Measurements from ENCODE around the gene FLT3LG. TPM values are rescaled to one million over a fixed set of nuclear protein-coding genes. Genes with fewer than 3 reads are reported as not detected.

FLT3LG gene
- total RNA-seq, 6 experiments from 2014 or later = 0.80 to 4.4 (median 2.3) TPM

- no peak overlapping the region for H3K4me3 ChIP-seq
- H3K4me1 ChIP-seq = no peaks in the 10 kb centered on the region
- 34% methylated on average over 14 of the region's 29 CpGs for WGBS (ENCODE audit: insufficient coverage, low coverage, low lambda C conversion rate, missing lambda C conversion rate)
- H3K9me3 ChIP-seq = no peaks in the 10 kb centered on the region
- no peak for ATAC-seq
- intact Hi-C loops (cut with DNase I) = loop anchor here in 1 of 2 donors (10.0 kb wide), 1 partner anchor 177 kb away; no protein-coding TSS in a partner anchor
- peaks cover 7 to 20% of the 10 kb centered on the region in 2 donors for H3K27me3 ChIP-seq
- no peaks in the 10 kb centered on the region for H3K36me3 ChIP-seq
- no peak overlapping the region for H3K27ac ChIP-seq
- no peak for DNase-seq
- TF ChIP-seq, protein P1, sequence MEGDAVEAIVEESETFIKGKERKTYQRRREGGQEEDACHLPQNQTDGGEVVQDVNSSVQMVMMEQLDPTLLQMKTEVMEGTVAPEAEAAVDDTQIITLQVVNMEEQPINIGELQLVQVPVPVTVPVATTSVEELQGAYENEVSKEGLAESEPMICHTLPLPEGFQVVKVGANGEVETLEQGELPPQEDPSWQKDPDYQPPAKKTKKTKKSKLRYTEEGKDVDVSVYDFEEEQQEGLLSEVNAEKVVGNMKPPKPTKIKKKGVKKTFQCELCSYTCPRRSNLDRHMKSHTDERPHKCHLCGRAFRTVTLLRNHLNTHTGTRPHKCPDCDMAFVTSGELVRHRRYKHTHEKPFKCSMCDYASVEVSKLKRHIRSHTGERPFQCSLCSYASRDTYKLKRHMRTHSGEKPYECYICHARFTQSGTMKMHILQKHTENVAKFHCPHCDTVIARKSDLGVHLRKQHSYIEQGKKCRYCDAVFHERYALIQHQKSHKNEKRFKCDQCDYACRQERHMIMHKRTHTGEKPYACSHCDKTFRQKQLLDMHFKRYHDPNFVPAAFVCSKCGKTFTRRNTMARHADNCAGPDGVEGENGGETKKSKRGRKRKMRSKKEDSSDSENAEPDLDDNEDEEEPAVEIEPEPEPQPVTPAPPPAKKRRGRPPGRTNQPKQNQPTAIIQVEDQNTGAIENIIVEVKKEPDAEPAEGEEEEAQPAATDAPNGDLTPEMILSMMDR (IDR thresholded peaks at IDR 0.05) = no peak
- no peak for TF ChIP-seq POLR2A (IDR thresholded peaks at IDR 0.05)
Observed at GRCh38 chr19:49431330-49431749, 42.7 kb upstream of the FLT3LG start.

DNA sequence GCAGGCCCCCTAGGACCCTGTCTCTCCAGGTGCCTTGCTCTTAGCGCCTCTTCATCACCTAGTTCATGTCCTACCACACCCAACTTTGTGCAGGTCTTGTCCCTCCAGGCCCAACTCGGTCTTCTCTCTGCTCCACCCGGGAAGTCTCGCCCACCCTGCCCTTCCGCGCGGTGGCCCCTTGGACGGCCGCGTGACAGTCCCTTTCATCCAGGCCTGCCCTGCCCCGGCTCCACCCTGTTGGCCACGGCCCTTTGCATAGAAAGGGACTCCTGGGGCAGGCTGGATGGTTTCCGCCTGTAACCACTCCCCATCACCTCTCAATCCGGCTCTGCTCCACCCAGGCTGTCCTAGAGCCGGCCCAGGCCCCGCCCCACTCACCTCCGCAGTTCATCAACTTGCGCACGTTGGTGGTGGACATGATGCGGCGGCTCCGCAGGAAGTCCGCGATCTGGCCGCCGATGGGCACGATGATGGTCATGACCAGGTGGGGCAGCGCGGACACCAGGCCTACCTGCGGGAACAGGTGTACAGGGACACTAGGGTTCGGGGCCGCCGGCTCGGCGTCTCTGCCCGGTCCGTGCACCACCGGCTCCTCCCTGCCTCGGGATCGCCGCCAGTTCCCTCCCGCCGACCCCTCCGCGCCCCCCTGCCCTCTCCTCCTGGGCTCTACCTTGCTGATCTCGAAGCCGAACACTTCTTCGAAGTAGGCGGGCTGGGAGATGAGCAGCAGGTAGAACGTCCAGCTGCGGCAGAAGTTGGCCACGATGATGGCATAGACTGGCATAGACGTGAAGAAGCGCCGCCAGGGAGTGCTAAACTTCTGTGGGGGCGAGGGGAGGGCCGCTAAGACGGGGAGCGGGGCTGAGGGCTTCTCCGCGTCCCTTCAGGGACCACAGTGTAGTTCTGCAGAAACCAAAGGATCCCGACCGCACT lies 41.6 kb upstream of the FLT3LG start:
- Histone ChIP-seq H3K27ac (no peak overlapping the region), H3K9me3 (no peaks in the 10 kb centered on the region), H3K27me3 (peaks cover 7 to 20% of the 10 kb centered on the region in 2 donors), H3K36me3 (no peaks in the 10 kb centered on the region), H3K4me1 (no peaks in the 10 kb centered on the region), H3K4me3 (no peak overlapping the region)
- ATAC-seq (no peak), DNase-seq (no peak)
- WGBS (ENCODE audit: insufficient coverage, low coverage, low lambda C conversion rate, missing lambda C conversion rate) = 11% methylated on average over 19 of the region's 63 CpGs
- no peak for TF ChIP-seq POLR2A (IDR thresholded peaks at IDR 0.05)
- TF ChIP-seq, protein P1 (IDR thresholded peaks at IDR 0.05) = no peak
- intact Hi-C loops (cut with DNase I) = loop anchor here in 1 of 2 donors (10.0 kb wide), 1 partner anchor 178 kb away; no protein-coding TSS in a partner anchor

GRCh38 chr19:49433240-49433901 lies 40.6 kb upstream of the FLT3LG start:
- Histone ChIP-seq H3K9me3 (no peaks in the 10 kb centered on the region), H3K36me3 (no peaks in the 10 kb centered on the region), H3K4me3 (no peak overlapping the region), H3K27ac (no peak overlapping the region), H3K4me1 (no peaks in the 10 kb centered on the region), H3K27me3 (peaks cover 7 to 20% of the 10 kb centered on the region in 2 donors)
- no peak for ATAC-seq
- intact Hi-C loops (cut with DNase I) = loop anchor here in 1 of 2 donors (10.0 kb wide), 1 partner anchor 179 kb away; no protein-coding TSS in a partner anchor
- 11% methylated on average over 30 of the region's 31 CpGs for WGBS (ENCODE audit: insufficient coverage, low coverage, low lambda C conversion rate, missing lambda C conversion rate)
- DNase-seq = no peak
- TF ChIP-seq, protein P1 (IDR thresholded peaks at IDR 0.05) = no peak
- TF ChIP-seq POLR2A (IDR thresholded peaks at IDR 0.05) = no peak

- no peaks in the 10 kb centered on the region for H3K4me1 ChIP-seq
- 69% methylated on average over 6 of the region's 18 CpGs for WGBS (ENCODE audit: insufficient coverage, low coverage, low lambda C conversion rate, missing lambda C conversion rate)
- H3K36me3 ChIP-seq = no peaks in the 10 kb centered on the region
- intact Hi-C loops (cut with DNase I) = loop anchor here (5.0 to 10.0 kb wide), 2 partner anchors 38 to 180 kb away; no protein-coding TSS in a partner anchor
- DNase-seq = no peak
- no peak overlapping the region for H3K4me3 ChIP-seq
- no peak for ATAC-seq
- peaks cover 7 to 20% of the 10 kb centered on the region in 2 donors for H3K27me3 ChIP-seq
- TF ChIP-seq, protein P1 (IDR thresholded peaks at IDR 0.05) = no peak
- no peak for TF ChIP-seq POLR2A (IDR thresholded peaks at IDR 0.05)
- H3K9me3 ChIP-seq = no peaks in the 10 kb centered on the region
- H3K27ac ChIP-seq = no peak overlapping the region
Observed at GRCh38 chr19:49434907-49435583, 39.0 kb upstream of the FLT3LG start.
